Measurements from ENCODE around the gene ABCA1. TPM values are rescaled to one million over a fixed set of nuclear protein-coding genes. Genes with fewer than 3 reads are reported as not detected.

ABCA1 gene
- total and polyA plus RNA-seq, 10 of the 15 experiments (the other 5 are each of a cell fraction or from before 2014, with no cell fraction given), result 0.01 to 0.56 (median 0.16) TPM

DNA sequence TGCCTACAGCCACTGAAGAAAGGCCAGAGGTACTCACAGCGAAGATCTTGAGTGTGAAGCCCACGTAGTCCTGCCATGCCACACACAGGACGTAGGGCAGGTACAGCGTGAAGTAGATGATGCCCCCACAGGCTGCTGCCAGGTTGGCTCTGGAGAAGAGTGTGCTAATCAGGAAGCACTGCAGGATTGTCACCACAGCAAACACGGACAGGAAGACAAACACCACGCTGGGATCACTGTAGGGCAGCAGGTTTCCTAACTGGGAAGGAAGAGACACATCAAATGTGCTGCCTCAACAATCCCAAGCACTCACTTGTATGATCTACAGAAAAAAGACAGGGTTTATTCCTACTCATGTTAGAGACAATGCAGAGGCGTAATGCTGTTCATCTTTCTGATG, 101.0 kb downstream of the ABCA1 start:
- Histone ChIP-seq H3K36me3 (ENCODE audit: control insufficient read depth in 2 of 2, insufficient read depth in 2 of 2, low read length in 1 of 2) (no peaks in the 10 kb centered on the region), H3K4me1 (ENCODE audit: control insufficient read depth, insufficient read depth, low read length) (no peaks in the 10 kb centered on the region), H3K4me3 (no peak overlapping the region), H3K9ac (ENCODE audit: control insufficient read depth, insufficient read depth, low read length) (no peak overlapping the region), H3K4me2 (ENCODE audit: control insufficient read depth, insufficient read depth) (no peak overlapping the region), H4K20me1 (ENCODE audit: control insufficient read depth, insufficient read depth) (no peaks in the 10 kb centered on the region), H3K9me3 (replicated peaks; ENCODE audit: control insufficient read depth, insufficient read depth, low read length) (no peaks in the 10 kb centered on the region), H2AFZ (ENCODE audit: control insufficient read depth, low read depth, low read length) (no peak overlapping the region), H3K27ac (ENCODE audit: control insufficient read depth, insufficient read depth) (no peak overlapping the region), H3K79me2 (ENCODE audit: control insufficient read depth, insufficient read depth, low read length) (no peaks in the 10 kb centered on the region), H3K27me3 (replicated peaks in 1 of 2; ENCODE audit: control insufficient read depth in 2 of 2, insufficient read depth in 2 of 2, low read length in 1 of 2) (0 out of 4 replicates have a peak, but pooled peaks cover 0 to 2% of the 10 kb centered on the region in 2 experiments)
- BruUV-seq (replicated peaks), result no TSS peak
- DNase-seq (ENCODE audit: low read depth, low spot score) (no peak), ATAC-seq (no peak), FAIRE-seq (no peak)
- in situ Hi-C loops (cut with MboI) (no loop called here), intact Hi-C loops (cut with micrococcal nuclease; ENCODE audit: unreplicated experiment) (no loop called here)
- ChIA-PET RAD21 (ENCODE audit: unreplicated experiment) (no interaction called here), POLR2A (no interaction called here), SMC1A (ENCODE audit: uncharacterized antibody, unreplicated experiment) (no interaction called here), CTCF (no interaction called here)
- 25% methylated on average over 7 of the region's 7 CpGs for WGBS (ENCODE audit: insufficient coverage, insufficient replicate concordance, low lambda C conversion rate, missing lambda C conversion rate)
- TF ChIP-seq CBFB (IDR thresholded peaks at IDR 0.05; ENCODE audit: low read depth), result no peak
- TF ChIP-seq TCF3 (IDR thresholded peaks at IDR 0.05; ENCODE audit: borderline replicate concordance, insufficient read depth, low read depth, low read length), result no peak
- TF ChIP-seq NRF1 (conservative IDR thresholded peaks at IDR 0.05; ENCODE audit: low read depth, low read length), result no peak
- TF ChIP-seq, protein P1, sequence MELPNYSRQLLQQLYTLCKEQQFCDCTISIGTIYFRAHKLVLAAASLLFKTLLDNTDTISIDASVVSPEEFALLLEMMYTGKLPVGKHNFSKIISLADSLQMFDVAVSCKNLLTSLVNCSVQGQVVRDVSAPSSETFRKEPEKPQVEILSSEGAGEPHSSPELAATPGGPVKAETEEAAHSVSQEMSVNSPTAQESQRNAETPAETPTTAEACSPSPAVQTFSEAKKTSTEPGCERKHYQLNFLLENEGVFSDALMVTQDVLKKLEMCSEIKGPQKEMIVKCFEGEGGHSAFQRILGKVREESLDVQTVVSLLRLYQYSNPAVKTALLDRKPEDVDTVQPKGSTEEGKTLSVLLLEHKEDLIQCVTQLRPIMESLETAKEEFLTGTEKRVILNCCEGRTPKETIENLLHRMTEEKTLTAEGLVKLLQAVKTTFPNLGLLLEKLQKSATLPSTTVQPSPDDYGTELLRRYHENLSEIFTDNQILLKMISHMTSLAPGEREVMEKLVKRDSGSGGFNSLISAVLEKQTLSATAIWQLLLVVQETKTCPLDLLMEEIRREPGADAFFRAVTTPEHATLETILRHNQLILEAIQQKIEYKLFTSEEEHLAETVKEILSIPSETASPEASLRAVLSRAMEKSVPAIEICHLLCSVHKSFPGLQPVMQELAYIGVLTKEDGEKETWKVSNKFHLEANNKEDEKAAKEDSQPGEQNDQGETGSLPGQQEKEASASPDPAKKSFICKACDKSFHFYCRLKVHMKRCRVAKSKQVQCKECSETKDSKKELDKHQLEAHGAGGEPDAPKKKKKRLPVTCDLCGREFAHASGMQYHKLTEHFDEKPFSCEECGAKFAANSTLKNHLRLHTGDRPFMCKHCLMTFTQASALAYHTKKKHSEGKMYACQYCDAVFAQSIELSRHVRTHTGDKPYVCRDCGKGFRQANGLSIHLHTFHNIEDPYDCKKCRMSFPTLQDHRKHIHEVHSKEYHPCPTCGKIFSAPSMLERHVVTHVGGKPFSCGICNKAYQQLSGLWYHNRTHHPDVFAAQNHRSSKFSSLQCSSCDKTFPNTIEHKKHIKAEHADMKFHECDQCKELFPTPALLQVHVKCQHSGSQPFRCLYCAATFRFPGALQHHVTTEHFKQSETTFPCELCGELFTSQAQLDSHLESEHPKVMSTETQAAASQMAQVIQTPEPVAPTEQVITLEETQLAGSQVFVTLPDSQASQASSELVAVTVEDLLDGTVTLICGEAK (IDR thresholded peaks at IDR 0.05; ENCODE audit: borderline replicate concordance), result no peak
- no peak for TF ChIP-seq RCOR1 (conservative IDR thresholded peaks at IDR 0.05; ENCODE audit: low read depth, low read length)
- TF ChIP-seq, protein P2, sequence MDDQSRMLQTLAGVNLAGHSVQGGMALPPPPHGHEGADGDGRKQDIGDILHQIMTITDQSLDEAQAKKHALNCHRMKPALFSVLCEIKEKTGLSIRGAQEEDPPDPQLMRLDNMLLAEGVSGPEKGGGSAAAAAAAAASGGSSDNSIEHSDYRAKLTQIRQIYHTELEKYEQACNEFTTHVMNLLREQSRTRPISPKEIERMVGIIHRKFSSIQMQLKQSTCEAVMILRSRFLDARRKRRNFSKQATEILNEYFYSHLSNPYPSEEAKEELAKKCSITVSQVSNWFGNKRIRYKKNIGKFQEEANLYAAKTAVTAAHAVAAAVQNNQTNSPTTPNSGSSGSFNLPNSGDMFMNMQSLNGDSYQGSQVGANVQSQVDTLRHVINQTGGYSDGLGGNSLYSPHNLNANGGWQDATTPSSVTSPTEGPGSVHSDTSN (IDR thresholded peaks at IDR 0.05; ENCODE audit: insufficient replicate concordance, low read depth, low read length), result no peak
- TF ChIP-seq HDAC6 (IDR thresholded peaks at IDR 0.05; ENCODE audit: unreplicated experiment), result no peak
- no peak for TF ChIP-seq CREB1 (IDR thresholded peaks at IDR 0.05; ENCODE audit: low read depth)
- TF ChIP-seq, protein P3, sequence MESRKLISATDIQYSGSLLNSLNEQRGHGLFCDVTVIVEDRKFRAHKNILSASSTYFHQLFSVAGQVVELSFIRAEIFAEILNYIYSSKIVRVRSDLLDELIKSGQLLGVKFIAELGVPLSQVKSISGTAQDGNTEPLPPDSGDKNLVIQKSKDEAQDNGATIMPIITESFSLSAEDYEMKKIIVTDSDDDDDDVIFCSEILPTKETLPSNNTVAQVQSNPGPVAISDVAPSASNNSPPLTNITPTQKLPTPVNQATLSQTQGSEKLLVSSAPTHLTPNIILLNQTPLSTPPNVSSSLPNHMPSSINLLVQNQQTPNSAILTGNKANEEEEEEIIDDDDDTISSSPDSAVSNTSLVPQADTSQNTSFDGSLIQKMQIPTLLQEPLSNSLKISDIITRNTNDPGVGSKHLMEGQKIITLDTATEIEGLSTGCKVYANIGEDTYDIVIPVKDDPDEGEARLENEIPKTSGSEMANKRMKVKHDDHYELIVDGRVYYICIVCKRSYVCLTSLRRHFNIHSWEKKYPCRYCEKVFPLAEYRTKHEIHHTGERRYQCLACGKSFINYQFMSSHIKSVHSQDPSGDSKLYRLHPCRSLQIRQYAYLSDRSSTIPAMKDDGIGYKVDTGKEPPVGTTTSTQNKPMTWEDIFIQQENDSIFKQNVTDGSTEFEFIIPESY (IDR thresholded peaks at IDR 0.05), result no peak
- TF ChIP-seq, protein P4, sequence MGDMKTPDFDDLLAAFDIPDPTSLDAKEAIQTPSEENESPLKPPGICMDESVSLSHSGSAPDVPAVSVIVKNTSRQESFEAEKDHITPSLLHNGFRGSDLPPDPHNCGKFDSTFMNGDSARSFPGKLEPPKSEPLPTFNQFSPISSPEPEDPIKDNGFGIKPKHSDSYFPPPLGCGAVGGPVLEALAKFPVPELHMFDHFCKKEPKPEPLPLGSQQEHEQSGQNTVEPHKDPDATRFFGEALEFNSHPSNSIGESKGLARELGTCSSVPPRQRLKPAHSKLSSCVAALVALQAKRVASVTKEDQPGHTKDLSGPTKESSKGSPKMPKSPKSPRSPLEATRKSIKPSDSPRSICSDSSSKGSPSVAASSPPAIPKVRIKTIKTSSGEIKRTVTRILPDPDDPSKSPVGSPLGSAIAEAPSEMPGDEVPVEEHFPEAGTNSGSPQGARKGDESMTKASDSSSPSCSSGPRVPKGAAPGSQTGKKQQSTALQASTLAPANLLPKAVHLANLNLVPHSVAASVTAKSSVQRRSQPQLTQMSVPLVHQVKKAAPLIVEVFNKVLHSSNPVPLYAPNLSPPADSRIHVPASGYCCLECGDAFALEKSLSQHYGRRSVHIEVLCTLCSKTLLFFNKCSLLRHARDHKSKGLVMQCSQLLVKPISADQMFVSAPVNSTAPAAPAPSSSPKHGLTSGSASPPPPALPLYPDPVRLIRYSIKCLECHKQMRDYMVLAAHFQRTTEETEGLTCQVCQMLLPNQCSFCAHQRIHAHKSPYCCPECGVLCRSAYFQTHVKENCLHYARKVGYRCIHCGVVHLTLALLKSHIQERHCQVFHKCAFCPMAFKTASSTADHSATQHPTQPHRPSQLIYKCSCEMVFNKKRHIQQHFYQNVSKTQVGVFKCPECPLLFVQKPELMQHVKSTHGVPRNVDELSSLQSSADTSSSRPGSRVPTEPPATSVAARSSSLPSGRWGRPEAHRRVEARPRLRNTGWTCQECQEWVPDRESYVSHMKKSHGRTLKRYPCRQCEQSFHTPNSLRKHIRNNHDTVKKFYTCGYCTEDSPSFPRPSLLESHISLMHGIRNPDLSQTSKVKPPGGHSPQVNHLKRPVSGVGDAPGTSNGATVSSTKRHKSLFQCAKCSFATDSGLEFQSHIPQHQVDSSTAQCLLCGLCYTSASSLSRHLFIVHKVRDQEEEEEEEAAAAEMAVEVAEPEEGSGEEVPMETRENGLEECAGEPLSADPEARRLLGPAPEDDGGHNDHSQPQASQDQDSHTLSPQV (IDR thresholded peaks at IDR 0.05), result no peak
- TF ChIP-seq, protein P5, sequence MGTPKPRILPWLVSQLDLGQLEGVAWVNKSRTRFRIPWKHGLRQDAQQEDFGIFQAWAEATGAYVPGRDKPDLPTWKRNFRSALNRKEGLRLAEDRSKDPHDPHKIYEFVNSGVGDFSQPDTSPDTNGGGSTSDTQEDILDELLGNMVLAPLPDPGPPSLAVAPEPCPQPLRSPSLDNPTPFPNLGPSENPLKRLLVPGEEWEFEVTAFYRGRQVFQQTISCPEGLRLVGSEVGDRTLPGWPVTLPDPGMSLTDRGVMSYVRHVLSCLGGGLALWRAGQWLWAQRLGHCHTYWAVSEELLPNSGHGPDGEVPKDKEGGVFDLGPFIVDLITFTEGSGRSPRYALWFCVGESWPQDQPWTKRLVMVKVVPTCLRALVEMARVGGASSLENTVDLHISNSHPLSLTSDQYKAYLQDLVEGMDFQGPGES (IDR thresholded peaks at IDR 0.05), result no peak
- TF ChIP-seq KDM1A (IDR thresholded peaks at IDR 0.05; ENCODE audit: borderline replicate concordance), result no peak
